ENCODE results near the gene NSG2.

NSG2 gene

DNA sequence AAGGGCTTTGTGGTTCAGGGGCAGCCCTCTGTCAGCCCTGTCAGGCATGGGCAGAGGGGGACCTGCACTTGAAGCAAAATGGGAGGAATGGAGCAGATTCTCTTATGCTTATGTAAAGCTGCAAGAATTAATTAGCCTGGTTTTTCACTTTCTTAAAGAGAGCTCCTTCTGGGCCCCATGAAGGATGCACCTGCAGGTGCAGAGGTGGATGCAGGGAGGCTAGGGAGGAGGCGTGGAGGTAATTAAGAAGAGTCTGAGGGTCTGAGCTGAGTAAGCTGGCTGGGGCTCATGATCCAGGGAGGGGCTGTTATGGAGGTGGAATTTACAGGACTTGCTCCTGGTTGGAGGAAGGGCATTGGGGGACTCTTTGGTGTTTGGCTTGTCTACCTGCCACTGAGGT is 22.0 kb downstream of the NSG2 start:
- Histone ChIP-seq H3K9me3 (ENCODE audit: low read length) (no peaks in the 10 kb centered on the region), H3K36me3 (ENCODE audit: insufficient read depth, low read length) (no peaks in the 10 kb centered on the region), H3K9ac (ENCODE audit: low read length) (no peak overlapping the region), H3F3A (ENCODE audit: insufficient read depth, low read length) (no peaks in the 10 kb centered on the region), H3K9me2 (ENCODE audit: low read depth, low read length) (no peaks in the 10 kb centered on the region), H3K27me3 (ENCODE audit: insufficient read depth, low read length) (0 out of 2 replicates have a peak, but pooled peaks cover 6% of the 10 kb centered on the region), H2AFZ (ENCODE audit: low read length) (no peak overlapping the region), H3K4me1 (ENCODE audit: insufficient read depth, low read length, severe bottlenecking) (no peaks in the 10 kb centered on the region), H3K27ac (ENCODE audit: low read depth, low read length, poor library complexity, severe bottlenecking) (no peak overlapping the region), H3K4me2 (ENCODE audit: low read length) (no peak overlapping the region), H3K79me2 (ENCODE audit: insufficient read depth, low read length) (no peaks in the 10 kb centered on the region), H4K20me1 (ENCODE audit: insufficient read depth, low read length) (no peaks in the 10 kb centered on the region), H3K4me3 (ENCODE audit: low read depth, low read length, poor library complexity, severe bottlenecking) (no peak overlapping the region)
- TF ChIP-seq EZH2 (IDR thresholded peaks at IDR 0.05; ENCODE audit: borderline replicate concordance, low read length): no peak
- TF ChIP-seq, protein P1, sequence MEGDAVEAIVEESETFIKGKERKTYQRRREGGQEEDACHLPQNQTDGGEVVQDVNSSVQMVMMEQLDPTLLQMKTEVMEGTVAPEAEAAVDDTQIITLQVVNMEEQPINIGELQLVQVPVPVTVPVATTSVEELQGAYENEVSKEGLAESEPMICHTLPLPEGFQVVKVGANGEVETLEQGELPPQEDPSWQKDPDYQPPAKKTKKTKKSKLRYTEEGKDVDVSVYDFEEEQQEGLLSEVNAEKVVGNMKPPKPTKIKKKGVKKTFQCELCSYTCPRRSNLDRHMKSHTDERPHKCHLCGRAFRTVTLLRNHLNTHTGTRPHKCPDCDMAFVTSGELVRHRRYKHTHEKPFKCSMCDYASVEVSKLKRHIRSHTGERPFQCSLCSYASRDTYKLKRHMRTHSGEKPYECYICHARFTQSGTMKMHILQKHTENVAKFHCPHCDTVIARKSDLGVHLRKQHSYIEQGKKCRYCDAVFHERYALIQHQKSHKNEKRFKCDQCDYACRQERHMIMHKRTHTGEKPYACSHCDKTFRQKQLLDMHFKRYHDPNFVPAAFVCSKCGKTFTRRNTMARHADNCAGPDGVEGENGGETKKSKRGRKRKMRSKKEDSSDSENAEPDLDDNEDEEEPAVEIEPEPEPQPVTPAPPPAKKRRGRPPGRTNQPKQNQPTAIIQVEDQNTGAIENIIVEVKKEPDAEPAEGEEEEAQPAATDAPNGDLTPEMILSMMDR (IDR thresholded peaks at IDR 0.05; ENCODE audit: low read length): no peak

DNA sequence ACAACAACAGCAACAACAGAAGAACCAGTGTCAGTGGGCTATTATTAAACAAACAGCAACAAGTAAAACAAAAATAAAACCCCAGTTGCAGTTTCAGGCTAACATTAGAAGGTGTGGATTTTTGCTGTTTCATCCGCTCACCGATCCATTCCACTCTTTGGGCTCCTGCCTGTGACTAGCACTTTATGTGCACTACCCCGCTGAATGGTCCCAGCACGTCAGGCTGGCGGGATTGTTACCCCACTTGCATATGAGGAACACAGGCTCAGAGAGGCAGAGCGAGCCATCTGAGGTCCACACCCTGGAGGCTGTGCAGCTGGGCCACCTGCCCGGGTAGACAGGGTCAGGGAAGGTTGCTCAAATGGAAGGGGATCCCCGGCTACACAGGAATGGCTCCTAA is 26.0 kb downstream of the NSG2 start:
- H3K4me3 ChIP-seq (ENCODE audit: low read depth, low read length, poor library complexity, severe bottlenecking): no peak overlapping the region
- no peak overlapping the region for H3K4me2 ChIP-seq (ENCODE audit: low read length)
- H3K79me2 ChIP-seq (ENCODE audit: insufficient read depth, low read length): no peaks in the 10 kb centered on the region
- no peaks in the 10 kb centered on the region for H3K9me3 ChIP-seq (ENCODE audit: low read length)
- H3K27ac ChIP-seq (ENCODE audit: low read depth, low read length, poor library complexity, severe bottlenecking): no peak overlapping the region
- H2AFZ ChIP-seq (ENCODE audit: low read length): no peak overlapping the region
- no peak overlapping the region for H3K9ac ChIP-seq (ENCODE audit: low read length)
- H3K36me3 ChIP-seq (ENCODE audit: insufficient read depth, low read length): no peaks in the 10 kb centered on the region
- no peaks in the 10 kb centered on the region for H3K4me1 ChIP-seq (ENCODE audit: insufficient read depth, low read length, severe bottlenecking)
- H3F3A ChIP-seq (ENCODE audit: insufficient read depth, low read length): no peaks in the 10 kb centered on the region
- H3K9me2 ChIP-seq (ENCODE audit: low read depth, low read length): no peaks in the 10 kb centered on the region
- TF ChIP-seq, protein P1 (IDR thresholded peaks at IDR 0.05; ENCODE audit: low read length): no peak
- no peak for TF ChIP-seq EZH2 (IDR thresholded peaks at IDR 0.05; ENCODE audit: borderline replicate concordance, low read length)
- H3K27me3 ChIP-seq (ENCODE audit: insufficient read depth, low read length): peaks cover 5% of the 10 kb centered on the region; the same call in 1 of the 2 replicates
- H4K20me1 ChIP-seq (ENCODE audit: insufficient read depth, low read length): no peaks in the 10 kb centered on the region

DNA sequence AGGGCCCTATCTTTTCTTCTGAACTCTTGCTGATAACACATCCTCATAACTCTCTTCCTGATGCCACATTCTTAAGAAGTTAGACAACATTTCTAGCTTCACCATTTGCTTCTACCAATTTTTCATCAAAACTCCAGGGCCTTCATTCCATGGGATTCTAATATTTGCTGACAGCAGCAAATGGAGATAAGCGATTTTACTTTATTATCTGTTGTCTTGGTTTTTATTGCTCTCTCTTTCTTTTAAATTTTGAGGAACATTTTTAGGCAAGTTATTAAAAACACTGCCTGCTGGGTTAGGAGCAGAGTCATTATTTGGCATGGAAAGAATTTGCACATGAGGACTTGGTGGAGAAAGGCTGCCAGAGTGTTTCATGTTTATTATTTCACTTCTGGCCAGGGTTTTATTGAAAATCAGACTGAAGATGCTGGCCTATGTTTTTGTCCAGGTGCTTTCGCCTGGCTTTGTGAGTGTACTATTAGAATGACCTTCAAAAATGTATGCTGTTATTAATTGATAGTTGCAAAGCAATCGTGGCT is 27.7 kb downstream of the NSG2 start:
- no peaks in the 10 kb centered on the region for H3K36me3 ChIP-seq (ENCODE audit: insufficient read depth, low read length)
- TF ChIP-seq EZH2 (IDR thresholded peaks at IDR 0.05; ENCODE audit: borderline replicate concordance, low read length): no peak
- TF ChIP-seq, protein P1 (IDR thresholded peaks at IDR 0.05; ENCODE audit: low read length): no peak
- H3K9me2 ChIP-seq (ENCODE audit: low read depth, low read length): no peaks in the 10 kb centered on the region
- no peaks in the 10 kb centered on the region for H4K20me1 ChIP-seq (ENCODE audit: insufficient read depth, low read length)
- no peak overlapping the region for H2AFZ ChIP-seq (ENCODE audit: low read length)
- no peaks in the 10 kb centered on the region for H3K4me1 ChIP-seq (ENCODE audit: insufficient read depth, low read length, severe bottlenecking)
- no peaks in the 10 kb centered on the region for H3K79me2 ChIP-seq (ENCODE audit: insufficient read depth, low read length)
- H3K27ac ChIP-seq (ENCODE audit: low read depth, low read length, poor library complexity, severe bottlenecking): no peak overlapping the region
- no peak overlapping the region for H3K9ac ChIP-seq (ENCODE audit: low read length)
- peaks cover 5% of the 10 kb centered on the region; the same call in 1 of the 2 replicates for H3K27me3 ChIP-seq (ENCODE audit: insufficient read depth, low read length)
- no peak overlapping the region for H3K4me3 ChIP-seq (ENCODE audit: low read depth, low read length, poor library complexity, severe bottlenecking)
- H3K4me2 ChIP-seq (ENCODE audit: low read length): no peak overlapping the region
- H3F3A ChIP-seq (ENCODE audit: insufficient read depth, low read length): no peaks in the 10 kb centered on the region
- H3K9me3 ChIP-seq (ENCODE audit: low read length): no peaks in the 10 kb centered on the region

Data from OCI-LY1 (cell line).